ENCODE measurements around the gene DHX38. TPM values are rescaled to one million over a fixed set of nuclear protein-coding genes. Genes with fewer than 3 reads are reported as not detected.

The DHX38 gene
- total and polyA plus RNA-seq, 2 donors from 2014 or later = 23.3 to 60.9 TPM

DNA sequence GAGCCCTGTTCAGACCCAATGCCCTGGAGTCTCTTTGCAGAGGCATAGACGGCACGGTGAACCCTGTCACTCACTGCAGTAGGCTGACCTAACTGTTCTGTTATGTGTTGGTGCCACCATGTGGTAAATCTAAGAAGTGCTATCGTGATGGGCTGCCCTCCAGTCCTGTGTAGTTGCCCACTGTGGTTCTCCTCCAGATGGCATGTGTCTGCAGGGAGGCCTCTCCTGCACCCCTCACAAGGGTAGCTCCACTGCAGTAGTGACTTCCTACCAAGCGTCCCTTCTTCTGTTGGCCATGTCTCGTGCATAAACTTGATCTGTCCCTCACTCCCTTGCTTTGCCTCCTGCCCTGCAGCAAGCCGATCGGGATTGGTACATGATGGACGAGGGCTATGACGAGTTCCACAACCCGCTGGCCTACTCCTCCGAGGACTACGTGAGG is 5.8 kb downstream of the DHX38 start:
- TF ChIP-seq, protein P1, sequence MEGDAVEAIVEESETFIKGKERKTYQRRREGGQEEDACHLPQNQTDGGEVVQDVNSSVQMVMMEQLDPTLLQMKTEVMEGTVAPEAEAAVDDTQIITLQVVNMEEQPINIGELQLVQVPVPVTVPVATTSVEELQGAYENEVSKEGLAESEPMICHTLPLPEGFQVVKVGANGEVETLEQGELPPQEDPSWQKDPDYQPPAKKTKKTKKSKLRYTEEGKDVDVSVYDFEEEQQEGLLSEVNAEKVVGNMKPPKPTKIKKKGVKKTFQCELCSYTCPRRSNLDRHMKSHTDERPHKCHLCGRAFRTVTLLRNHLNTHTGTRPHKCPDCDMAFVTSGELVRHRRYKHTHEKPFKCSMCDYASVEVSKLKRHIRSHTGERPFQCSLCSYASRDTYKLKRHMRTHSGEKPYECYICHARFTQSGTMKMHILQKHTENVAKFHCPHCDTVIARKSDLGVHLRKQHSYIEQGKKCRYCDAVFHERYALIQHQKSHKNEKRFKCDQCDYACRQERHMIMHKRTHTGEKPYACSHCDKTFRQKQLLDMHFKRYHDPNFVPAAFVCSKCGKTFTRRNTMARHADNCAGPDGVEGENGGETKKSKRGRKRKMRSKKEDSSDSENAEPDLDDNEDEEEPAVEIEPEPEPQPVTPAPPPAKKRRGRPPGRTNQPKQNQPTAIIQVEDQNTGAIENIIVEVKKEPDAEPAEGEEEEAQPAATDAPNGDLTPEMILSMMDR (IDR thresholded peaks at IDR 0.05; ENCODE audit: borderline replicate concordance, extremely low read depth, insufficient read depth) = peak; percentile 61
- intact Hi-C loops (cut with DNase I) = no loop called here
- H3K4me1 ChIP-seq (ENCODE audit: control insufficient read depth in 2 of 3, insufficient read depth in 2 of 3, low read depth in 1 of 3, low read length in 3 of 3) = peaks cover 2 to 10% (median 7%) of the 10 kb centered on the region in 3 donors
- DNase-seq (peak in 4 of 5 donors; percentile 48 to 66 (median 63)), FAIRE-seq (no peak)
- no peak overlapping the region for H3K27ac ChIP-seq (ENCODE audit: low read depth in 2 of 2, low read length in 2 of 2)
- H3K36me3 ChIP-seq (ENCODE audit: control insufficient read depth in 2 of 3, insufficient read depth in 3 of 3, low read length in 3 of 3) = peaks cover 28 to 78% (median 60%) of the 10 kb centered on the region in 3 donors
- H3K27me3 ChIP-seq (ENCODE audit: control insufficient read depth, insufficient read depth, low read length) = no peaks in the 10 kb centered on the region
- no peaks in the 10 kb centered on the region for H3K9me3 ChIP-seq (ENCODE audit: control insufficient read depth in 2 of 3, insufficient read depth in 1 of 3, low read length in 3 of 3)
- no peak overlapping the region for H3K4me3 ChIP-seq (ENCODE audit: low read length in 3 of 3)
- no peak overlapping the region for H3K9ac ChIP-seq (ENCODE audit: low read length in 3 of 3)

DNA sequence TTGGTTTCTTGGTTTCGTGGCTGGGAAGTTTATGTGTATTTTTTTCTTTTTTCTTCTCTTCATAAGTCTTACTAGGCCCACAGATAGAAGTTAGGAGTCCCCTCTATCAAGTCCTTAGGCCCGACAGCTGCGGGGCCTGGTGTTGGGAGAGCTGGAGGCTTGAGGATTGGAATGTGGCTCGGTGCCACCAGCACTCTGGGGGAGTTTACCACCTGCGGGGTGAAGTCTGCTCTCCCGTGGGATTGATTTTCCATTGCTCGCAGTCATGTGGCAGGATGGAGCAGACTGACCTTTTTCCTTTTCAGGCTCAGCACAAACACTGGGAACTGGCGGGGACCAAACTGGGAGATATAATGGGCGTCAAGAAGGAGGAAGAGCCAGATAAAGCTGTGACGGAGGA is 7.5 kb downstream of the DHX38 start:
- H3K27me3 ChIP-seq (ENCODE audit: control insufficient read depth, insufficient read depth, low read length) = no peaks in the 10 kb centered on the region
- H3K9me3 ChIP-seq (ENCODE audit: control insufficient read depth in 2 of 3, insufficient read depth in 1 of 3, low read length in 3 of 3) = no peaks in the 10 kb centered on the region
- no peak overlapping the region for H3K4me3 ChIP-seq (ENCODE audit: low read length in 3 of 3)
- intact Hi-C loops (cut with DNase I) = no loop called here
- no peaks in the 10 kb centered on the region for H3K4me1 ChIP-seq (ENCODE audit: control insufficient read depth in 2 of 3, insufficient read depth in 2 of 3, low read depth in 1 of 3, low read length in 3 of 3)
- H3K27ac ChIP-seq (ENCODE audit: low read depth in 2 of 2, low read length in 2 of 2) = no peak overlapping the region
- H3K36me3 ChIP-seq (ENCODE audit: control insufficient read depth in 2 of 3, insufficient read depth in 3 of 3, low read length in 3 of 3) = peaks cover 29 to 96% (median 75%) of the 10 kb centered on the region in 3 donors
- FAIRE-seq = no peak
- H3K9ac ChIP-seq (ENCODE audit: low read length in 3 of 3) = no peak overlapping the region
- TF ChIP-seq, protein P1 (IDR thresholded peaks at IDR 0.05; ENCODE audit: borderline replicate concordance, extremely low read depth, insufficient read depth) = no peak
- DNase-seq = no peak

DNA sequence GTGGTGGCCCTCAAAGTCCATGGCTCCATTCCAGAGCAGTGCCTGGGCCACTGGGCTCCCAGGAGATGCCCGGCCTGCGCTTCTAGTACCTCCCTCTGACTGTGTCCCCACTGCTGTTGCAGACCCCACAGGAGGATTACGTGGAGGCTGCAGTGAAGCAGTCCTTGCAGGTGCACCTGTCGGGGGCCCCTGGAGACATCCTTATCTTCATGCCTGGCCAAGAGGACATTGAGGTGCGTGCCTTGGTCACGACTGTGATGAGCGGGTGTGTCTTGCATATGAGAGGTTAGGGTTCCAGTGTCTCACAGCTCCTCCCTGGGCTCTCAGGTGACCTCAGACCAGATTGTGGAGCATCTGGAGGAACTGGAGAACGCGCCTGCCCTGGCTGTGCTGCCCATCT is 11.3 kb downstream of the DHX38 start:
- no peaks in the 10 kb centered on the region for H3K27me3 ChIP-seq (ENCODE audit: control insufficient read depth, insufficient read depth, low read length)
- H3K4me1 ChIP-seq (ENCODE audit: control insufficient read depth in 2 of 3, insufficient read depth in 2 of 3, low read depth in 1 of 3, low read length in 3 of 3) = no peaks in the 10 kb centered on the region
- DNase-seq (no peak), FAIRE-seq (no peak)
- TF ChIP-seq, protein P1 (IDR thresholded peaks at IDR 0.05; ENCODE audit: borderline replicate concordance, extremely low read depth, insufficient read depth) = no peak
- no peak overlapping the region for H3K9ac ChIP-seq (ENCODE audit: low read length in 3 of 3)
- intact Hi-C loops (cut with DNase I) = no loop called here
- no peaks in the 10 kb centered on the region for H3K9me3 ChIP-seq (ENCODE audit: control insufficient read depth in 2 of 3, insufficient read depth in 1 of 3, low read length in 3 of 3)
- H3K27ac ChIP-seq (ENCODE audit: low read depth in 2 of 2, low read length in 2 of 2) = no peak overlapping the region
- no peak overlapping the region for H3K4me3 ChIP-seq (ENCODE audit: low read length in 3 of 3)
- H3K36me3 ChIP-seq (ENCODE audit: control insufficient read depth in 2 of 3, insufficient read depth in 3 of 3, low read length in 3 of 3) = peaks cover 22 to 97% (median 75%) of the 10 kb centered on the region in 3 donors

DNA sequence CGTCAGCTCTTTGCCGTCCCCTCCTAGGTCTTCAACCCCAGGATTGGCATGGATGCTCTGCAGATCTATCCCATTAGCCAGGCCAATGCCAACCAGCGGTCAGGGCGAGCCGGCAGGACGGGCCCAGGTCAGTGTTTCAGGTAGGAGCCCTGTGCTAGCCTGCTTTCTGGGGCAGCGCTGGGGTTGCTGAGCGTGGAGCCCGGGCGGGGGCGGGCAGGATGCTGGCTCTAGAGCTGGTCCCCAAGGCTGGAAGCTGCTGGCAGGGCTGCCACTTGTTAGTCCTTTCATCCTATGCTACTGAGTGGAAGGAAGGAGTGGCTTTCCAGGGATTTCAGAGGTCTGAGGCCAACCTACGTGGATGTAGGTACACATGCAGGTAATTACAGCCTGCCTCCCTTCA is 12.3 kb downstream of the DHX38 start:
- no peak overlapping the region for H3K9ac ChIP-seq (ENCODE audit: low read length in 3 of 3)
- intact Hi-C loops (cut with DNase I) = no loop called here
- no peak overlapping the region for H3K27ac ChIP-seq (ENCODE audit: low read depth in 2 of 2, low read length in 2 of 2)
- no peaks in the 10 kb centered on the region for H3K4me1 ChIP-seq (ENCODE audit: control insufficient read depth in 2 of 3, insufficient read depth in 2 of 3, low read depth in 1 of 3, low read length in 3 of 3)
- H3K9me3 ChIP-seq (ENCODE audit: control insufficient read depth in 2 of 3, insufficient read depth in 1 of 3, low read length in 3 of 3) = no peaks in the 10 kb centered on the region
- no peak for FAIRE-seq
- TF ChIP-seq, protein P1 (IDR thresholded peaks at IDR 0.05; ENCODE audit: borderline replicate concordance, extremely low read depth, insufficient read depth) = no peak
- H3K4me3 ChIP-seq (ENCODE audit: low read length in 3 of 3) = no peak overlapping the region
- H3K36me3 ChIP-seq (ENCODE audit: control insufficient read depth in 2 of 3, insufficient read depth in 3 of 3, low read length in 3 of 3) = peaks cover 17 to 97% (median 76%) of the 10 kb centered on the region in 3 donors
- H3K27me3 ChIP-seq (ENCODE audit: control insufficient read depth, insufficient read depth, low read length) = no peaks in the 10 kb centered on the region
- DNase-seq = no peak

Data from kidney (tissue), 14 donors.